ENCODE results near the gene LRSAM1.
"Not testable (repeated sequence)": the region's sequence is repeated elsewhere in the genome, so short reads cannot be mapped to it uniquely, and the experiment has no call there.

LRSAM1 gene

DNA sequence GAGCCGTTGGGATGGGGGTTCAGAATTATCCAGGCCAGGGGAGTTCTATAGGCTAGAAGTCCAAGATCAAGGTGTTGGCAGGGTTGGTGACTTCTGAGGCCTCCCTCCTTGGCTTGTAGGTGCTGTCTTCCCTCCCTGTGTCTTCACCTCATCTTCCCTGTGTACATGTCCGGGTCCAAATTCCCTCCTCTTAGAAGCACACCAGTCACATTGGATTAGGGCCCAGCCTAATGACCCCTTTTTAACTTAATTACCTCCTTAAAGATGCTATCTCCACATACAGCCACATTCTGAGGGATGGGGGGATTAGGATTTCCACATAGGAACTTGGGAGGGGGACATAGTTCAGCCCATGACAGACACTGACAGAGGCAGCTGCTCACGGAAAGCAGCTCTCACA lies 12.1 kb downstream of the LRSAM1 start:
- no peak for DNase-seq

DNA sequence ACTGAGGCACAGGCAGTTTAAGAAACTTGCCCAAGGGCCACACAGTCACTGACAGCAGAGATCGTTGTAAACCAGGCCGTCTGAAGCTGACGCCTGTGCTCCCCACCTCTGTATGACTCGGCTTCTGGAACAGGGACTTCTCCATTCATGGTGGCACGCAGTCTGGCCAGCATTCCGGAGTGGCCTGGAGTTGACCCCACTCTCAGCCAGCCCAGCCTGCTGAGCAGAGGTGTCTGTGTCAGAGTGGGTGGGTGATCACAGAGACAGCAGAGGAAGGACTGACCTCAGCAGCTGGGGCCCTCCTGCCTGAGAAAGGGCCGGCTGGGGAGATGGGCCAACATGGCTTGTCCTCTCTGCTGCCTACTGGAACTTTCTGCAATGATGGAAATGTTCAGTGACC lies 12.6 kb downstream of the LRSAM1 start:
- no peak for DNase-seq

DNA sequence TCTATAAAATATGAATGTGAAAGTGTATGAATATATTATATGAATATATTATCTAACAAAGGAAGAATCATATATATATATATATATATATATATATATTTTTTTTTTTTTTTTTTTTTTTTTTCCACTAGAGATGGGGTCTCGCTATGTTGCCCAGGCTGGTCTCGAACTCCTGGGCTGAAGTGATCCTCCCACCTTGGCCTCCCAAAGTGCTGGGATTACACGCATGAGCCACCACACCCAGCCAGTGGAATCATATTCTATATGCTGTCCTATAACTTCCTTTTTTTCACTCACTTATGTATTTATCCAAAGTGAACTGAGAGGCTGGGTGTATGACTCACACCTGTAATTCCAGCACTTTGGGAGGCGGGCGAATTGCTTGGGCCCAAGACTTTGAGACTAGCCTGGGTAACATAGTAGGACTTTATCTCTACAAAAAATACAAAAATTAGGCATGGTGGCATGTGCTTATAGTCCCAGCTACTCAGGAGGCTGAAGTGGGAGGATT lies 15.2 kb downstream of the LRSAM1 start:
- not testable (repeated sequence) for DNase-seq

GRCh38 chr9:127467621-127468020 lies 16.3 kb downstream of the LRSAM1 start:
- no peak for DNase-seq

- DNase-seq = no peak
Observed at GRCh38 chr9:127470662-127471061, 19.4 kb downstream of the LRSAM1 start.

DNA sequence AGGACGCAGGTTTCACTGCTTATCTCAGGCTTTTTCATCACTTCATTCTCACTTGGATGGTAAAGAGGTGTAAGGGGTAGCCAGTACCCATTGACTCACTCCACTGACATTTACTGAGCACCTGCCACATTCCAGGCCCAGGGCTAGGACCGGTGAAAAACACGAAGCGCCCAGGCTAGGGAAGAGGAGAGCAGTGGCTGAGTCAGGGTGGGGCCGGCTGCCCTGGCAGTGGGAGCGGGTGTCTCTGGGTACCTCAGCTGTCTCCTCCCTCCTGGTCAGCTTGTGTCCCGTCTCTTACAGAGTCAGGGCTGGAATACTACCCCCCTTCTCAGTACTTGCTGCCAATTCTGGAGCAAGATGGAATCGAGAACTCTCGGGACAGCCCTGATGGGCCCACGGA lies 22.2 kb downstream of the LRSAM1 start:
- no peak for DNase-seq

DNA sequence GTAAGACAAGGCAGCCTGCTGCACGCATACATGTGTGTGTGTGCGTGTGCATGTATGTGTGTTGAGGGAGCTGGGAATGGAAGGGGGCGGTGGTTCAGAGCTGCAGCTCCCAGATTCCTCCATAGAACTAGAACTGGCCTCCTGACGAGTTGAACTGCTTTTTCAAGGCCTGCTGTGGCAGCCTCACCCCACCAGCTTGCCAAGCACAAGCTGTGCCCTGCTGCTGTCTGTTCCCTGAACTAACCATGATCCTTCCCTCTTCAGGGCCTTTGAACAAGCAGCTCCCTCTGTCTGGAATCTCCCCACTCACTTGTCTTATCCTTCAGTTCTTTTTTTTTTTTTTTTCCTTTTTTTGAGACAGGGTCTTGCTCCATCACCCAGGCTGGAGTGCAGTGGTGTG lies 22.6 kb downstream of the LRSAM1 start:
- no peak for DNase-seq

- no peak for DNase-seq
Observed at GRCh38 chr9:127474592-127474991, 23.3 kb downstream of the LRSAM1 start.

DNA sequence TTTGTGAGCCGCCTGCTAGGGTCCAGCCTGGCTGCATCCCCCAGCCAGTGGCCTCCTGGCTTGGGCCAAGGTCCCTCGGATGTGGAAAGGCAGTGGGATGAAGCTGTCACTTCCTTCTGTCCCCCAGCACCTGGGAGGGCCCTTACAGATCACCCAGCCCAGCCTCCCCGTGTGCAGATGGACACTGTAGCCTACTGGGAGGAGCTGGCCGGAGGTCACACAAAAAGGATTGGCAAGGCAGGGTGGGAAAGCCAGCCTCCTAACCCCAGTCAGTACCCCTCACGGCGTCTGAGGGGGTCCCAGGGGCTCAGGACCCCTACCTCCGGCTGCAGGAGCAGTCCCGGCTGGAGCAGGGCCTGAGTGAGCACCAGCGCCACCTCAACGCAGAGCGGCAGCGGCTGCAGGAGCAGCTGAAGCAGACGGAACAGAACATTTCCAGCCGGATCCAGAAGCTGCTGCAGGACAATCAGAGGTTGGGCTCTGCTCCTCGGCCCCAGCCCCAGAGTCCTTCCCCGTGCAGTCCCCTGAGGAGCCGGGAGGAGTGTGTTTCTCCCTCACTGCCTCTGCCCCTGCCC lies 28.3 kb downstream of the LRSAM1 start:
- DNase-seq = no peak

- no peak for DNase-seq
Observed at GRCh38 chr9:127482662-127483061, 31.4 kb downstream of the LRSAM1 start.

DNA sequence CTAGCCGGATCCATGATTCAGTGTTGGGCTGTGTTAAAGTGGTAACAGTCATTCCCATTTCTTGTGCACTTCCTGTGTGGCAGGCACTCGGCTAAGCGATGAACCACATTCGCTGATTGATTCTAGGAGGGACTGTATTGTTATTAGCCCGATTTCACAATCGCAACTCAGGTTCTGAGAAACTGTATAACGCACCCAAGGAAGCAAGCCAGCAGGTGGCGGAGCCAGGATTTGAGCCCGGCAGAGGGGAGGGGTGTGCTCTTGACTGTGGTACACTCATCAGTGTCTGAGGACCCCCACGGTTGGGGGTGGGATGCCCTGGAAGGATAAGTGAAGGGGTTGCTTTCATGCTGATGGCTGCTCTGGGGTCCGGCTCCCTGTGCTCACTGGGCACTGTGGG lies 34.7 kb downstream of the LRSAM1 start:
- DNase-seq = no peak

DNA sequence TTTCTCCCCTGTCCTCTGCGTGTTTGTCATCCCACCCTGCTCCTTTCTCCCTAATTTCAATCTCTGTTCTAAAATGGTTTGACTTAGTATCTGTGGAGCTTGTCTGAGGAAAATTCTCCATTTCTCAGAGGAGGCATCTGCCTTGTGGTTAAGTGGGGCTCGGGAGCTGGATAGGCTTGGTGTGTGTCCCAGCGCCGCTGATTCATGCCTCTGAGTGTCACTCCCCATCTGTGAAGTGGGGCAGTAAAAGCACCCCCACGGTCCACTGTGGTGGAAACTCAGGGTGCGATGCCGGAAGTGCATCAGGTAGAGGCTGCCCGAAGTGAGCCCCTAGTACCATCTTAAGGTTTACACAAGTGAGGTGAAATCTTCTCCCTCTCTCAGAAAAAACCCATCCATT lies 37.6 kb downstream of the LRSAM1 start:
- no peak for DNase-seq

- no peak for DNase-seq
Observed at GRCh38 chr9:127489471-127490115, 38.3 kb downstream of the LRSAM1 start.

DNA sequence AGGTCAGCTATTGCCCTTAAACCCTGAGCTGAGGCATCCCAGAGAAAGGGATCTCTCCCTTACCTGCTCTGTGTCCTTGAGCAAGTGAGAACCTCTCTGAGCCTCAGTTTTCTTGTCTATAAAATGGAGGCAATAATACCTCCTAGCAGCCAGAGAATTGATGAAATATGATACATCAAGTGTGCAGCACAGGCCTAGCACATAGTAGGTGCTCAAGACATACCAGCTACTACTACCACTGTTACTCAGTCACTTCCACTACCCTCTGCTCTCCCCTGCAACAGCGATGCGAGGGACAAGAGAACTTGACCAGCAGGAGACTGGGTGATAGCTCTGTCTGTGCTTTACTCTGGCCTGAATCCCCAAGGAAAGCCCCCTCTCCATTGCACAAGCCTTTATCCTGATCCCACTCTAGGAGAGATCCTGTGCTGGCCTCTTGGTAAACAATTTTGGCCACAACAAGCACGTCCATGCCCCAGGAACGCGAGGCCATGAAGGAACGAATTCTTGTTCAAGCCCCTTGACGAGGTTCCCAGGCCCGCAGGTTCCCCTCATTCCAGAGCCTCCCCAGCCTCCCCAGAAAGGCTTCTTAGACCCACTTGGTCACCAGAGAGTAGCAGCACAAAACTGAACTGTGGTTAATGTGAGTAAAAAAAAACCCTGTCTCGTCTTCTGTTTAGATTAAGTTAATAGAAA lies 39.4 kb downstream of the LRSAM1 start:
- no peak for DNase-seq

GRCh38 chr9:127491516-127491915 lies 40.2 kb downstream of the LRSAM1 start:
- DNase-seq = no peak

DNA sequence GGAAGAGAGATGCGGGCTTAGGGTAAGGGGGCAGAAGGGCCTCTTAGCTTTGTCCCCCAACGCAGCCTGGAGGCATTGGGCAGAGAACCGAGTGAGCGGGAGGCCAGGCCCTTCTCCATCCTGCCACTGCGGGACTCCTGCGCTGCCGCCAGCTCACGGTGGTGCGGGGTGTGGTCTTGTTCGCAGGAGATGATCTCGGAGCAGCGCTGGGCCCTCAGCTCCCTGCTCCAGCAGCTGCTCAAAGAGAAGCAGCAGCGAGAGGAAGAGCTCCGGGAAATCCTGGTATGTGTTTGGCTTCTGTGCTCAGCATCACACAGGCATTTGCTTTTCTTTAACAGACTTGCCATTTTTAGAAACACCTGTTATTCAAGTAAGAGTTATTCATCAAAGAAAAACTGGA lies 41.3 kb downstream of the LRSAM1 start:
- DNase-seq = no peak

DNA sequence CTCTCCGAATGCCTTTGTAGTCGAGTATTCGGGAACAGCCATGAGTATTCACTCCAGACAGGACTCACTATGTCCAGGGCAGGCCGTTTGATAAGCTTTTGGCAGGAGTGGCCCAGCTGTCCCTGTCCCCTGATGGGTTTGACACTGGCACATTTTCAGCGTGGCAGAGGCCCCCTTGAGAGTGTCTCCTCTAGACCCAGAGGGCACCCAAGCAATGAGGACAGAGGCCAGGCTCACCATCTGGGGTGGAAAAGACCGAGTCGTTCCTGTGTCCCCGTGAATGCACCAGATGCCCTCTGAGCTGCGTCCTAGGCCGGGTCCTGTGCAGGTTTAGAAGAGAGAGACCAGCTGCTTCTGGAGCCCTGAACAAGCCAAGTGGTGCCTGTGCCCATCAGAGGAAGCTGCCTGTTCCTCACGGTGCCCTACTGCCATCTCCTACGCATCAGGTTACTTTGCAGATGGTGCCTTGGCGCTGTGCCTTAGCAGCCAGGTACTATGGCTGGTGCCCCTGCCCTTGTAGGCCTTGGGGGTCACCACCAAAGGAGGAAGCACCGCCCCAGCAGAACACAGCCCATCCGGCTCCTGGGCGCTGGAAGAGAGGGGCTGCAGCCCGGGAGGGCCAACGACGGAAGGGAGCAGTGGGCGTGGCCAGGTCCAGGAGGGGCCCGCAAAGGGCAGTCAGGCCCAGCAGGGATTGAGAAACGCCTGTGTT lies 42.4 kb downstream of the LRSAM1 start:
- DNase-seq = no peak

DNA sequence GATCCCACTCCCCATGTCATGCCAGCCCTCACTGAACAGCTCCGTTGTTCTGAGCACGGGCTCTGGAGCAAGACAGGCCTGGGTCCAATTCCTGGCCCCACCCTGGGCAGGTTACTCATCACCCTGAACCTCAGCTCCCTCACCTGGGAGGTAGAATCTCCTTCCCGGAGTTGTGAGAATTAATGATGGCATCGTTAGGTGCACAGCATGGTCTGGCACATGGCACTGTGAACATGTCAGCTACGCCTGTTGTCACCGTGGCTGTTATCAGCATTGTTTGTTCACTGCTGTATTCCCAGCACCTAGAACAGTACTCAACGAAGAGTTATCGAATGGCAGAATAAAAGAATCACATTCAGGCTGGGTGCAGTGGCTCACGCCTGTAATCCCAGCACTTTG lies 43.0 kb downstream of the LRSAM1 start:
- no peak for DNase-seq

- DNase-seq = no peak
Observed at GRCh38 chr9:127495884-127496555, 44.7 kb downstream of the LRSAM1 start.

DNA sequence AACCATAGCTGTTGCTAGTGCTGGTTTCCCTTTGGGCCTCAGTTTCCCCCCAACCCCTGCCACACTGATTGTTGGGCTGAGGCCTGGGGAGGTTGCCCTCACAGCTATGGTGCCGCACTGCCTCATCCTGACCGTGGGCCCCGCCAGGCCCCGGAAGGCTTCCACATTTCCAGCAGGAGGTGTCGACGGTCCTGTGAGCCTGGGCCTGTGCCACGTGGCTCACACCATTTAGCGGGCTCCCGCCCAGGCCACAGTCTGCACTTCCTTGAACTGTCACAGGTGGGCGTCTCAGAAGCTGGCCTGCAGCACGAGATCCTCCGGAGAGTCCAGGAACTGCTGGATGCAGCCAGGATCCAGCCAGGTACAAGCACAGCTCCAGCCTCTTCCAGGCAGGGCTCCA lies 45.7 kb downstream of the LRSAM1 start:
- no peak for DNase-seq

DNA sequence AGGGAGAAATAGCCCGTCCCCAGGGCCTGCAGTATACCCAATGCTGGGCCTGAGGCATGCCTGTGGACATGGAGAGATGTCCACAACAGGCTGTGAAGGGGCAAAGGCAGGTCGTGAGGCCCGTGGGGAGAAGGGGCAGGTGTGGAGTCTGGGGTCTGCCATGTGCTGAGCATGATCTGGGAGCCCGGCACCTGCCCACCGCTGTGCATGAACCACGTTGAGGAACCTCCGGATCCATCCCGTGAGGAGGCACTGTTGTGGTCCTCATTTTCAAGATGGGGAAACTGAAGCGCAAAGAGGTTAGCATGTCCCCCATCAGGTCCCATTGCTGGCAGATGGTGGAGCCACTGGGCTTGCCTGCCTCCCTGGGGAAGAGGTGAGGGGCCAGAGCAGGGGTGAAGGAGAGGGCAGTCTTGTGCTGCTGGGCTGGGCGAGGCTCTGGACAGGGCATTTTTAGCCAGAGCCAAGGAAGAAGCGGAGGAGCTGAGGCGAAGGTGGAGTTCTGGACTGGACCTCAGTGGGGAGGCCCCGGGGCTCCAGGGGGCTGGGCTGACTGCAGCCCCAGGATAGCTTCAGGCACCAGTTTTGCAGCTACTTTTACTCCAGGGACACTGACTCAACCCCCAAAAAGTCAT lies 46.5 kb downstream of the LRSAM1 start:
- no peak for DNase-seq

- no peak for DNase-seq
Observed at GRCh38 chr9:127498298-127498697, 47.0 kb downstream of the LRSAM1 start.

- no peak for DNase-seq
Observed at GRCh38 chr9:127500399-127500798, 49.1 kb downstream of the LRSAM1 start.
